Measurements from ENCODE around the gene TCF23. TPM values are rescaled to one million over a fixed set of nuclear protein-coding genes. Genes with fewer than 3 reads are reported as not detected.
"Not testable (repeated sequence)": the region's sequence is repeated elsewhere in the genome, so short reads cannot be mapped to it uniquely, and the experiment has no call there.

The TCF23 gene
- total RNA-seq, 4 donors from 2014 or later: 0.13 TPM; not detected in 3

DNA sequence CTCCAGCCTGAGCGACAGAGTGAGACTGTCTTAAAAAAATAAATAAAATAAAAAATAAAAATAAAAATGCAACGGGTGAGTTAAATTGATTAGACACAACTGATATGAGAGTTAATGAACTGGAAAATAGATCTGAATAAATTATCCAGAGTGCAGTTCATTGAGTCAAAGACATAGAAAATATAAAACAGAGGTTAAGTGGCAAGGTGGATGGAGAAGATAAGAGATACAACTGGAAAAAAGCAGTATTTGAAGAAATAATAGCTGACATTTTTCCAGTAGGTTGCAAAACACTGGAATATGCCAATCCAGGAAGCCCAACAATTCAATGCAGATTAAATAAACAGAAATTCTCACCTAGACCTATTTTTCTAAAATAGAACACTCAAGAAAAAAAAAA lies 40.6 kb upstream of the TCF23 start:
- Histone ChIP-seq H3K27me3 (peaks cover 46% of the 10 kb centered on the region), H3K9me3 (no peaks in the 10 kb centered on the region), H3K4me1 (no peaks in the 10 kb centered on the region), H3K36me3 (no peaks in the 10 kb centered on the region), H3K4me3 (no peak overlapping the region), H3K27ac (no peak overlapping the region)
- ATAC-seq: no peak
- no peak for TF ChIP-seq EP300 (IDR thresholded peaks at IDR 0.05)
- TF ChIP-seq POLR2A (IDR thresholded peaks at IDR 0.05): no peak
- no peak for TF ChIP-seq POLR2AphosphoS5 (IDR thresholded peaks at IDR 0.05)
- TF ChIP-seq, protein P1, sequence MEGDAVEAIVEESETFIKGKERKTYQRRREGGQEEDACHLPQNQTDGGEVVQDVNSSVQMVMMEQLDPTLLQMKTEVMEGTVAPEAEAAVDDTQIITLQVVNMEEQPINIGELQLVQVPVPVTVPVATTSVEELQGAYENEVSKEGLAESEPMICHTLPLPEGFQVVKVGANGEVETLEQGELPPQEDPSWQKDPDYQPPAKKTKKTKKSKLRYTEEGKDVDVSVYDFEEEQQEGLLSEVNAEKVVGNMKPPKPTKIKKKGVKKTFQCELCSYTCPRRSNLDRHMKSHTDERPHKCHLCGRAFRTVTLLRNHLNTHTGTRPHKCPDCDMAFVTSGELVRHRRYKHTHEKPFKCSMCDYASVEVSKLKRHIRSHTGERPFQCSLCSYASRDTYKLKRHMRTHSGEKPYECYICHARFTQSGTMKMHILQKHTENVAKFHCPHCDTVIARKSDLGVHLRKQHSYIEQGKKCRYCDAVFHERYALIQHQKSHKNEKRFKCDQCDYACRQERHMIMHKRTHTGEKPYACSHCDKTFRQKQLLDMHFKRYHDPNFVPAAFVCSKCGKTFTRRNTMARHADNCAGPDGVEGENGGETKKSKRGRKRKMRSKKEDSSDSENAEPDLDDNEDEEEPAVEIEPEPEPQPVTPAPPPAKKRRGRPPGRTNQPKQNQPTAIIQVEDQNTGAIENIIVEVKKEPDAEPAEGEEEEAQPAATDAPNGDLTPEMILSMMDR (IDR thresholded peaks at IDR 0.05): no peak
- WGBS, 2 donors (ENCODE audit: low coverage in 1 of 2): 63 to 82% methylated on average over 1 to 2 of the region's 2 CpGs

DNA sequence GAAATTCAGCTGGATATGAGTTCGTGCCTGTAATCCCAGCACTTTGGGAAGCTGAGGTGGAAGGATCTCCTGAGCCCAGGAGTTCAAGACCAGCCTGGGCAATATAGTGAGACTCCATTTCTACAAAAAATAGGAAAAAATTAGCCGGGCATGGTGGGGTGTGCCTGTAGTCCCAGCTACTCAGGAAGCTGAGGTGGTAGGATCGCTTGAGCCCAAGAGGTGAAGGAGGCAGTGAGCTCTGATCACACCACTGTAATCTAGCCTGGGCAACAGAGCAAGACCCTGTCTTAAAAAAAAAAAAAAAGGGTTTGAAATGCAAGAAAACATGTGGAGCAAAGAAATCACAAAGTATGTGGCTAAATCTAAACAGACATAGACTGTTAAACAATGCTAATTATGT lies 39.7 kb upstream of the TCF23 start:
- Histone ChIP-seq H3K9me3 (no peaks in the 10 kb centered on the region), H3K4me1 (no peaks in the 10 kb centered on the region), H3K27ac (no peak overlapping the region), H3K4me3 (no peak overlapping the region), H3K27me3 (peaks cover 42% of the 10 kb centered on the region), H3K36me3 (no peaks in the 10 kb centered on the region)
- WGBS, 2 donors (ENCODE audit: low coverage in 1 of 2): 80 to 100% methylated on average over 2 to 3 of the region's 3 CpGs
- TF ChIP-seq POLR2AphosphoS5 (IDR thresholded peaks at IDR 0.05) (no peak), EP300 (IDR thresholded peaks at IDR 0.05) (no peak), POLR2A (IDR thresholded peaks at IDR 0.05) (no peak)
- TF ChIP-seq, protein P1 (IDR thresholded peaks at IDR 0.05): no peak
- ATAC-seq: no peak

DNA sequence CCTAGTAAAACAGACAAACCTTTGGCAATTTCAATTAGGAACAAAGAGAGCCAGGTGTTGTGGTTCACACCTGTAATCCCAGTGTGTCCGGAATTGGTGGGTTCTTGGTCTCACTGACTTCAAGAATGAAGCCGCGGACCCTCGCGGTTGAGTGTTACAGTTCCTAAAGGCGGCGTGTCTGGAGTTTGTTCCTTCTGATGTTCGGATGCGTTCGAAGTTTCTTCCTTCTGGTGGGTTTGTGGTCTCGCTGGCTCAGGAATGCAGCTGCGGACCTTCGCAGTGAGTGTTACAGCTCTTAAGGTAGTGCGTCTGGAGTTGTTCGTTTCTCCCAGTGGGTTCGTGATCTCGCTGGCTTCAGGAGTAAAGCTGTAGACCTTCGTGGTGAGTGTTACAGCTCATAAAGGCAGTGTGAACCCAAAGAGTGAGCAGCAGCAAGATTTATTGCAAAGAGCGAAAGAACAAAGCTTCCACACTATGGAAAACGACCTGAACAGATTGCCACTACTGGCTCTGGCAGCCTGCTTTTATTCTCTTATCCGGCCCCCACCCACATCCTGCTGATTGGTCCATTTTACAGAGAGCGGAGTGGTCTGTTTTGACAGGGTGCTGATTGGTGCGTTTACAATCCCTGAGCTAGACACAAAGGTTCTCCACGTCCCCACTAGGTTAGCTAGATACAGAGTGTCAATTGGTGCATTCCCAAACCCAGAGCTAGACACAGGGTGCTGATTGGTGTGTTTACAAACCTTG lies 38.0 kb upstream of the TCF23 start:
- WGBS, 2 donors (ENCODE audit: low coverage in 1 of 2): 80 to 85% methylated on average over 7 to 12 of the region's 24 CpGs
- H3K4me3 ChIP-seq, H3K9me3 ChIP-seq, ATAC-seq, H3K36me3 ChIP-seq, H3K27ac ChIP-seq, H3K4me1 ChIP-seq: not testable (repeated sequence)
- H3K27me3 ChIP-seq: peaks cover 25% of the 10 kb centered on the region

DNA sequence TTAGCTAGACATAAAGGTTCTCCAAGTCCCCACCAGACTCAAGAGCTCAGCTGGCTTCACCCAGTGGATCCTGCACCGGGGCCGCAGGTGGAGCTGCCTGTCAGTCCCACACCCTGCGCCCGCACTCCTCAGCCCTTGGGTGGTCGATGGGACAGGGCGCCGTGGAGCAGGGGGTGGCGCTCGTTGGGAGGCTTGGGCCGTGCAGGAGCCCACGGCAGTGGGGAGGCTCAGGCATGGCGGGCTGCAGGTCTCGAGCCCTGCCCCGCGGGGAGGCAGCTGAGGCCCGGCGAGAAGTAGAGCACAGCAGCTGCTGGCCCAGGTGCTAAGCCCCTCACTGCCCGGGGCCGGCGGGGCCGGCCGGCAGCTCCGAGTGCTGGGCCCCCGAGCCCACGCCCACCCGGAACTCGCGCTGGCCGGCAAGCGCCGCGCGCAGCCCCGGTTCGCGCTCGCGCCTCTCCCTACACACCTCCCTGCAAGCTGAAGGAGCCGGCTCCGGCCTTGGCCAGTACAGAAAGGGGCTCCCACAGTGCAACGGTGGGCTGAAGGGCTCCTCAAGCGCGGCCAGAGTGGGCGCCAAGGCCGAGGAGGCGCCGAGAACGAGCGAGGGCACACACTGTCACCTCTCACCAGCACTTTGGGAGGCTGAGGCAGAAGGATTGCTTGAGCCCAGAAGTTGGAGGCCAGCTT lies 37.3 kb upstream of the TCF23 start:
- WGBS, 2 donors (ENCODE audit: low coverage in 1 of 2): no CpG with 5 or more reads among the region's 49 CpGs
- not testable (repeated sequence) for H3K4me3 ChIP-seq, H3K4me1 ChIP-seq, H3K36me3 ChIP-seq, H3K9me3 ChIP-seq, ATAC-seq, H3K27ac ChIP-seq
- peaks cover 25% of the 10 kb centered on the region for H3K27me3 ChIP-seq

DNA sequence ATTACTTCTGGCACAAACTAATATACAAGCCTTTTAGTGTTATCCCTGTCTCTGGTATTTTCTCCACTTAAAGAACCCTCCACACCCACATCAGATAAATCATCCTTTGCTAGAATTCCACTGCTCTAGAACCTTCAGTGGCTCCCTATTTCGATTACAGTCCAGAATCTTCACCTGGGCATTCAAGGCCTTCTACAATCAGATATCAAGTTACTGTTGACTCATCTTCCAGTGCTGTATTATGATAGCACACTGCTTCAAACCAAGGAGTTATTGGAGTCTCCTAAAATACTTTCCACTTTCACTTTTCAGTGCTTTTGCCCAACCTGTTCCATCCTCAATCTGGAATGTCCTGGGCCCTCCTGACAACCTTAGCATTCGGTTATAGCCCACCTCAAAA lies 33.3 kb upstream of the TCF23 start:
- H3K36me3 ChIP-seq: no peaks in the 10 kb centered on the region
- H3K27me3 ChIP-seq: peaks cover 40% of the 10 kb centered on the region
- ATAC-seq: no peak
- peaks cover 0 to 15% (median 5%) of the 10 kb centered on the region in 3 donors for H3K4me1 ChIP-seq
- no peak for TF ChIP-seq POLR2A (IDR thresholded peaks at IDR 0.05)
- TF ChIP-seq, protein P1 (IDR thresholded peaks at IDR 0.05): no peak
- no peak for TF ChIP-seq EP300 (IDR thresholded peaks at IDR 0.05)
- TF ChIP-seq POLR2AphosphoS5 (IDR thresholded peaks at IDR 0.05): no peak
- WGBS, 2 donors (ENCODE audit: low coverage in 1 of 2): 63 to 86% methylated on average over 2 of the region's 2 CpGs
- H3K4me3 ChIP-seq: no peak overlapping the region
- H3K9me3 ChIP-seq: no peaks in the 10 kb centered on the region
- no peak overlapping the region for H3K27ac ChIP-seq

DNA sequence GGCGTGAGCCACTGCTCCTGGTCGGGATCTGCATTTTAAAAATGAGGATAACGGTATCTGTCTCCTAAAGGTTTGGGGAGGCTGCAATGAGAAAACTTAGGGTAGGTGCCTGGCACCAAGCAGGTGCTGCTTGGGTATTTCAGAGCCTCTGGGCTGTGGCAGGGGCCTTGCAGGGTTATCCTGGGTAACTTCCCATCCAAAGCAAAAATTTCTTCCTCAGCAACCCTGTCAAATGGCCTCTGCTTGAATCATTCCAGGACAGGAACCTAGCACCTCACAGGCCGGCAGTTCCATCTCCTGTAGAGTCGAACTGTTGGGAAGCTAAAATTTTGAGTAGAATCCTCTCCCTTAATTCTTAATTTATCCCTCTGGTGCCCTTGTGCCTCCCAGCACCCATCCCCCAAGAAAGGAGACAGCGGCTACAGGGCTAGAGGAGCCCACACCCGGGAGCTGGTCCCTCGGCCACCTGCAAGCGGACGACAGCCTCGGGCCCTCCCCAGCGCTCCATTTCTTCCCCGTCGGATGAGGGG lies 30.7 kb upstream of the TCF23 start:
- H3K4me1 ChIP-seq: peaks cover 0 to 17% (median 5%) of the 10 kb centered on the region in 3 donors
- H3K9me3 ChIP-seq: no peaks in the 10 kb centered on the region
- no peaks in the 10 kb centered on the region for H3K36me3 ChIP-seq
- WGBS, 2 donors (ENCODE audit: low coverage in 1 of 2): 21 to 80% methylated on average over 2 to 3 of the region's 14 CpGs
- H3K27me3 ChIP-seq: peaks cover 40% of the 10 kb centered on the region
- TF ChIP-seq, protein P1 (IDR thresholded peaks at IDR 0.05): no peak
- no peak for TF ChIP-seq EP300 (IDR thresholded peaks at IDR 0.05)
- no peak for TF ChIP-seq POLR2AphosphoS5 (IDR thresholded peaks at IDR 0.05)
- no peak for TF ChIP-seq POLR2A (IDR thresholded peaks at IDR 0.05)
- no peak for ATAC-seq
- no peak overlapping the region for H3K27ac ChIP-seq
- peak overlapping the region in 1 of 2 donors; percentile 50 for H3K4me3 ChIP-seq

All from gastroesophageal sphincter (tissue), 4 donors.